ELF-1 (cell line): ENCODE measurements around the gene SVEP1.
"Not testable (repeated sequence)": the region's sequence is repeated elsewhere in the genome, so short reads cannot be mapped to it uniquely, and the experiment has no call there.

Experiments used
- DNase-seq: peaks from one replicate; pipeline ENCODE4 v3.0.0-alpha.2; 2016; ENCODE audit warnings: low read depth, low spot score

Gene SVEP1

GRCh38 chr9:110446171-110446570 is 133.4 kb downstream of the SVEP1 start:
- no peak for DNase-seq

GRCh38 chr9:110444911-110445310 is 134.6 kb downstream of the SVEP1 start:
- DNase-seq = no peak

- DNase-seq = no peak
These were observed 135.7 kb downstream of the SVEP1 start for GRCh38 chr9:110443866-110444220.

DNA sequence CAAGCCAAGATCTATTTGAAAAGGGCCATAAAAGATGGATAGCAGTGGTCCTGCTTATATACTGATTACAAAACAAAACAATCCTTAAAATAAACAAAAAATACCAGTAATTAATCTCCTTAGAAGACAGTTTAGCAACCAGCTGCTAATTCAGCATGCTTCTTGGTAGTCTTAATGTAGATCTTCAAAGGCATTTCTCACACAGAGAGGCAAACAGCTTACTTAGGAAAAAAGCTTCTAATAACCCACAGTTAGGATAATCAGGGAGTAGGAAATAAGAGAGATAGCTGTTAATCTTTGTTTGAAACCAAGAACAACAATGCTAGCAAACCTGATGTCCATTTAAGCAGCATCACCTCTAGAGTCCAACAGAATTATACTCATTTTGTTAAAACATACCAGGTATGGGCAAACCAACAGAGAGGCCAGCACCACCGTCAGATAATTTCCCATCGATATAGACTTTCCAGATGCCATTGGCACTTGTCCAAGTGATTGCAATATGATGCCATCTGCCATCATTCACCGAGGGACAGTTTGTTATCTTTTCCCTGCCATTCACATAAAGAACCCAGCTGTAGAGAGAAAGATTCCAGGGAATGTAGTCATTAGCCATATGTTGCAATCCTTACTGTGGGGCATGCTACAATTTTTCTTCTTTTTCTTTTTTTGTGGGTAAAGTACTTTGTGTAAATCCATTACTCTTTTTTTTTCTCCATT is 136.2 kb downstream of the SVEP1 start:
- no peak for DNase-seq

- DNase-seq = no peak
These were observed 138.7 kb downstream of the SVEP1 start for GRCh38 chr9:110440796-110441195.

- DNase-seq = peak; percentile 3
These were observed 139.4 kb downstream of the SVEP1 start for GRCh38 chr9:110440172-110440571.

DNA sequence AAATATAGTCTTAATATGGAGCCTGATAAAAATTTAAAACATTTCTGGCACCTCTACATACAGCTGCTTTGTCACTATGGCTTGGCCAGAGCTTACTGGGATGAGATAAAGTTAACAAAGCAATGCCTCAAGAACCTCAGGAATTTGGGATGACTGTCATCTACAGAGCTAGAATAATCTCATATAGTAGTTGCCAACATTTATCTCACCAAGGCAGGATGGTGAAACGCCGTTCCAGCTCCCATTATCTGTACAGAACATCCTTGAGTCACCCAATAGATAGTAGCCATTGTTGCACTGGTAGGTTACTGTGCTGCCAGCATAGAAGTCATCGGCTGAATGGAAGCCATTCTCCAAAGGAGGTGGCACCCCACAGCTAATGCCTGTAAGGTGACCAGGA is 147.3 kb downstream of the SVEP1 start:
- no peak for DNase-seq

DNA sequence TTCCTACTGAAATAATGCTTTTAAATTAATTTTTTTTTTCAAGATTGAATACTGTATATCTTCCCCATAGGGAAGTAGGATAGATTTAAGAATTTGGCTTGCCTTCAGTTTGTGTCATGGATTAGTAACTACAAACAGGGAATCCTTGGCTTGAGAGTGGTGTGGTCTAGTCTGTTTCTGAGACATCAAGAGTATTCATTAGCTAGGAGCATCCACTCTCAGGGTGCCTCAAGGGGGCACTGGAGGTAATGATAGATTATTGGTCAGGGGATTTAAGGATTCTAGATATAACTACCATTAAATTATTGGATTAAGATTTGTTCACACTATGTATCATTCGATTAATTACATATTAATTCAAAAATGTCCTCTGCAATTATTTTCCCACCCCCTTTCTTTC is 150.1 kb downstream of the SVEP1 start:
- no peak for DNase-seq

DNA sequence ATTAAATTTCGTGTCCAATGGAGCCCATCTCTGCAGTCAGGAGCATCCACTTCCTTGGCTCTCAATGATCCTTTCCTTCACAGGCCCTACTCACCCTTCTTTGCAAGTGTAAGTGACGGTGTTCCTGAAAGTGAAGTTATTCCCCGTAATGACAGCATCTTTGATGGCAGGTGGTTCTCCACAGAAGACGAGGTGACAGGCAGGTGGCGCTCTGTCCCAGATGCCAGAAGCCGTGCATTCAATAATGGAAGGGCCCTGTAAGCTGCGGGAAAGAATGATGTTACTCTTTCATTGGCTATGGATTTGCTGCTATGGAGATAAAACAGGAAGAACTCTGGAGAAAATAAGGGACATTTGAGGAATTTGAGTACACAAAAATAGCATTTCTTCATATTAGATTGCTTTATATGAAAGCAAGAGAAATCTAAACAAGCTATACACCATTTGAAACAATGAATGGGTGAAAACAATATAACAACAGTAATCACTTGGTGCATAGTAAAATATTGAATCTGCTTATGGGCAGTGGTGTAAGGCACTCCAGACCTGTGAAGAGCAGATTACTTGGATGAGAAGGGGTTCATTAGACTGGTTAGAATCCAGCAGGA is 151.9 kb downstream of the SVEP1 start:
- peak; percentile 44 for DNase-seq

DNA sequence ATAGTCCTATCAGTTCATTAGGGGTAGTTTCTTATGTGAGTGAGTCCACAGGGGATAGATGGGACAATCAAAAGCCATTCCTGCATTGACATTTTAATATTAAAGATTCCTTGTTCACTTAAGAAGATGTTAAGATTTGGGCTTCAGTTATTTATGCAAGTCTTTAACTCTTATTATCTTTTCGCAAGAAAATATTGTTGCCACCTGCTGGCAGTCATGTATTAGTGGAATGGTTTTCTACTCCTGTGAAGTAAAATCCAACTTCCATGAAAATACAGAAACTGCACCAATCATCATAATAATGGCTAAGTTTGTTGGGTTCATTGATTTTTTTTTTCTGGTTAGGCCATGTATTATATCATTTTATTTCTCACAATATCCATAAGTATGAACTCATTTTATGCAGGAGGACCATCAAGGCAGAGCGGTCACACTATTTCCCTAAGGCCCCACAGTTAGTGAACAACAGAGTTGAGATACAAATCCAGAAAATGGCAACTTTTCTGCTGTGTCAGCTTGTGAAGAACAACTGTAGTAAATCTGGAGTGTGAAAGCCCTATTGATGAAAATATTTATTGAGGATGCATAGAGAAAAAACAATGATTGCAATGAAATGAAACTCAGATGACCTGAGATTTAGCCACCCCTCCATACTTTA is 153.4 kb downstream of the SVEP1 start:
- no peak for DNase-seq

- no peak for DNase-seq
These were observed 165.1 kb downstream of the SVEP1 start for GRCh38 chr9:110414471-110414870.

DNA sequence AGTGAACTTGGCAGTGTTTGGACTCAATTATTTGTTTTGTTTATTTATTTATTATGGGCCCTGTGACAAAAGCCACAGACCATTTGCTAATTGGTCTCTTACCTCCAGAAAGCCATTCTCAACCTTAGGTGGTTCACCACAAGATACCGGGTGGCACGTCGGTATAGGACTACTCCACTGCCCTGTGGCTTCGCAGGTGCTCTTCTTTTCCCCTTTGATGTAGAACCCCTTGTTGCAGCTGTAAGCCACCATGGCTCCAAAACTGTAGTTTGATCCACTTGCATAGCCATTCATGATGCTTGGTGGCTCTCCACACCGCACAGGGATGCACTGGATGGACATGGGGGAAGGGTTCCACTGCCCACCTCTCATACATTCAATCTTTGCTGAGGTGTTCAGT is 168.6 kb downstream of the SVEP1 start:
- DNase-seq = no peak

GRCh38 chr9:110408598-110408997 is 170.9 kb downstream of the SVEP1 start:
- DNase-seq = no peak

DNA sequence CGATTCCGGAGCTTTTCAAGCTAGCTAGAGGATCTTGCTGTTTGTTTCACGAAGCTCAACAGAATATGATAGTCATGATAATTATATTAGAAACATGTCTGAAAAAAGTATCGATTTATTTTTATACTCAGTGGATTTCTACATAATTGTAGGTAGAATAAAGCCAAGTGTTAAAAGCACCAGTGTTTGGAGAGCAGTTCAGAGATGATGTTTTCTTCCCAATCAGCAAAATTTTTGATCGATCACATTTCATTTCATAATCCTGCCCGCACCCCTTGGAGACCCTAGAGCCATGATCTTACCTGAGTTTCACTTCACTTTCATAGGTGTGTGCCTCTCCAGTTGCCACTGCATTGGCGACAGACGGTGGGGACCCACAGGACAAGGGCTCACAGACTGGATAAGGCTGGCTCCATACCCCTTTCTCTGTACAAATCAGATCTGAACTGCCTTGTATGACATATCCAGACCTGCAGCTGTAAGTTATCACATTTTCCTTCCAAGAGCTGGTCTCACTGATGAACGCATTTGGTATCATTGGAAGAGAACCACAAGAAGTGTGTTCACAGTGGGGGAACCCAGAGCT is 173.6 kb downstream of the SVEP1 start:
- no peak for DNase-seq

DNA sequence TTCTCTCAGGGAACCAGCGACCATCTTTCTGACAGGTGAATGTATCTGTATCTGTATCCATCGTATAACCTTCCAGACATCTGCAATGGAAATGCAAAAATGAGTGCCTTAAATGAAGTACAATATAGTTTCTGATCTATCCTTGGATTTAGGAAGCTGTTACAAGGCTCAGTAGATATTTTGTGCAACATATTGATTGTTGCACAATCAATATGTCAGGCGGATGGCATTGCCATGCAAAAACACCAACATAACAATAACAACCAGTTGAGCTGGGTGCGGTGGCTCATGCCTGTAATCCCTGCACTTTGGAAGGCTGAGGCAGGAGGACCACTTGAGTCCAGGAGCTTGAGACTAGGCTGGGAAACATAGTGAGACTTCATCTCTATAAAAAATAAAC is 175.1 kb downstream of the SVEP1 start:
- DNase-seq = no peak

- DNase-seq = no peak
These were observed 179.6 kb downstream of the SVEP1 start for GRCh38 chr9:110399983-110400382.

GRCh38 chr9:110398992-110399391 is 180.5 kb downstream of the SVEP1 start:
- DNase-seq = not testable (repeated sequence)

DNA sequence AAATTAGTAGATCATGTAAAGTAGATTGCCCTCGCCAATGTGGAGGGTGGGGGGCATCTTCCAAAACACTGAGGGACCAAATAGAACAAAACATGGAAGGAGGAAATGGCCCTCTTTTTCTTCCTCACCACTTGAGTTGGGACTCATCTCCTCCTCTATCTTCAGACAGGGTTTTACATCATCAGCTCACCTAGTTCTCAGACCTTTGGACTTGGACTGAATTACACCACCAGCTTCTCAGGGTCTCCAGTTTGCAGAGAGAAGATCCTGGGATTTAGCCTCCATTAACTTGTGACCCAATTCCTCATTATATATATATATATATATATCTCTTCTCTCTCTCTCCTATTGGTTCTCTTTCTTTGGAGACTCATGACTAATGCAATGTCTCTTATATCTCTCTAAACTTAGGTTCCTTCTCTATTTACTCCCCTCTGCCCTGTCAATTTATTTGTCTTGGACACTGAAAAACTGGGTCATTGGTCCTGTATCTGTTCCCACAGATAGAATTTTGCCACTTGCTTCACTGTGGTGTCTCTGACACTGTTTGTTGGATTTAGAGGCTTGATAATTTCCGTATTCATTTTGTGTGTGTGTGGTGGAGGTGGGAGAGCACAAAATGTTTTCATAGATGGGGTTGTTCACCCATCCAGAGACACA is 187.6 kb downstream of the SVEP1 start:
- DNase-seq = no peak

- no peak for DNase-seq
These were observed 190.3 kb downstream of the SVEP1 start for GRCh38 chr9:110389148-110389750.

GRCh38 chr9:110383491-110383890 is 196.1 kb downstream of the SVEP1 start:
- peak; percentile 36 for DNase-seq

GRCh38 chr9:110382731-110383130 is 196.8 kb downstream of the SVEP1 start:
- DNase-seq = peak; percentile 2
